Measurements from ENCODE around the gene HSPB8.

- TF ChIP-seq CTCF (IDR thresholded peaks at IDR 0.05) (no peak), POLR2A (IDR thresholded peaks at IDR 0.05) (no peak)
Observed at GRCh38 chr12:119153477-119154434, 25.0 kb upstream of the HSPB8 start.

All from tibial nerve (tissue), 3 donors.